Measurements from ENCODE around the gene TAF1. TPM values are rescaled to one million over a fixed set of nuclear protein-coding genes. Genes with fewer than 3 reads are reported as not detected.

TAF1 gene
- total and polyA plus RNA-seq, 9 of the 15 experiments (the other 6 are each of a cell fraction or from before 2014, with no cell fraction given): 6.4 to 45.1 (median 38.1) TPM

GRCh38 chrX:71454222-71454621, 88.1 kb downstream of the TAF1 start (continued):
- TF ChIP-seq ELK1 (CRISPR knock-in tag; IDR thresholded peaks at IDR 0.05): no peak
- no peak for TF ChIP-seq HDAC3 (IDR thresholded peaks at IDR 0.05; ENCODE audit: borderline replicate concordance, partially characterized antibody)
- no peak for TF ChIP-seq BRD4 (IDR thresholded peaks at IDR 0.05)
- TF ChIP-seq ATF3 (IDR thresholded peaks at IDR 0.05): peak; percentile 24; the same call in 1 of the 2 replicates
- TF ChIP-seq ATF3 (CRISPR knock-in tag; conservative IDR thresholded peaks at IDR 0.05): no peak
- TF ChIP-seq FOXM1 (IDR thresholded peaks at IDR 0.05; ENCODE audit: low read depth): no peak
- TF ChIP-seq FOXM1 (CRISPR knock-in tag; IDR thresholded peaks at IDR 0.05; ENCODE audit: low read depth): no peak
- TF ChIP-seq JUN (IDR thresholded peaks at IDR 0.05; ENCODE audit: borderline replicate concordance, low read depth, low read length): 0 out of 2 replicates have a peak, but pooled peaks have one; percentile 18
- no peak for TF ChIP-seq JUN (CRISPR knock-in tag; IDR thresholded peaks at IDR 0.05; ENCODE audit: borderline replicate concordance)
- TF ChIP-seq ATF6 (CRISPR knock-in tag; IDR thresholded peaks at IDR 0.05): no peak
- no peak for TF ChIP-seq POLR2AphosphoS2 (IDR thresholded peaks at IDR 0.05; ENCODE audit: low read length)
- no peak for TF ChIP-seq HDAC6 (IDR thresholded peaks at IDR 0.05; ENCODE audit: low read depth, low read length)
- TF ChIP-seq THAP12 (CRISPR knock-in tag; IDR thresholded peaks at IDR 0.05): no peak
- no peak for TF ChIP-seq KLF13 (tag; IDR thresholded peaks at IDR 0.05; ENCODE audit: borderline replicate concordance, low read depth)
- TF ChIP-seq ZNF507 (tag; conservative IDR thresholded peaks at IDR 0.05): no peak
- no peak for TF ChIP-seq ZNF707 (CRISPR knock-in tag; conservative IDR thresholded peaks at IDR 0.05)
- peak; percentile 45; the same call in 1 of the 2 replicates for TF ChIP-seq SMARCA4 (IDR thresholded peaks at IDR 0.05)
- no peak for TF ChIP-seq RBBP5 (IDR thresholded peaks at IDR 0.05; ENCODE audit: borderline replicate concordance, insufficient read depth, low read length, poor library complexity, severe bottlenecking)
- no peak for TF ChIP-seq DMBX1 (CRISPR knock-in tag; IDR thresholded peaks at IDR 0.05; ENCODE audit: borderline replicate concordance)
- no peak for TF ChIP-seq MEIS2 (IDR thresholded peaks at IDR 0.05; ENCODE audit: partially characterized antibody)
- TF ChIP-seq IRF2 (CRISPR knock-in tag; IDR thresholded peaks at IDR 0.05): no peak
- peak; percentile 78 for TF ChIP-seq FOSL1 (tag; conservative IDR thresholded peaks at IDR 0.05)
- TF ChIP-seq HDAC2 (IDR thresholded peaks at IDR 0.05): no peak
- 0 out of 2 replicates have a peak, but pooled peaks have one; percentile 6 for TF ChIP-seq CBFA2T2 (conservative IDR thresholded peaks at IDR 0.05)
- TF ChIP-seq HOXB6 (CRISPR knock-in tag; IDR thresholded peaks at IDR 0.05; ENCODE audit: borderline replicate concordance): no peak

Data from K562 (cell line).